ENCODE data around the gene GALNT15. TPM values are rescaled to one million over a fixed set of nuclear protein-coding genes. Genes with fewer than 3 reads are reported as not detected.

GALNT15 gene
- 27.0 and 392 TPM in 2 replicates for total RNA-seq

GRCh38 chr3:16174389-16174788 lies at the start of gene GALNT15:
TSS of gene GALNT15 (plus strand) at chr3:16174680. CDS start at chr3:16175152, 472 bp downstream.
- DNase-seq (ENCODE audit: low read depth in 2 of 2): peak; percentile 94 to 95

- DNase-seq (ENCODE audit: low read depth in 2 of 2): no peak
Observed at GRCh38 chr3:16126634-16127033, 47.8 kb upstream of the GALNT15 start.

- no peak for DNase-seq (ENCODE audit: low read depth in 2 of 2)
Observed at GRCh38 chr3:16127249-16127648, 47.2 kb upstream of the GALNT15 start.

- peak in 1 of 2 donors; percentile 36 for DNase-seq (ENCODE audit: low read depth in 2 of 2)
Observed at GRCh38 chr3:16130066-16130465, 44.4 kb upstream of the GALNT15 start.

- DNase-seq (ENCODE audit: low read depth in 2 of 2): no peak
Observed at GRCh38 chr3:16132190-16132589, 42.3 kb upstream of the GALNT15 start.

- no peak for DNase-seq (ENCODE audit: low read depth in 2 of 2)
Observed at GRCh38 chr3:16132928-16133327, 41.6 kb upstream of the GALNT15 start.

GRCh38 chr3:16134173-16134928 lies 40.1 kb upstream of the GALNT15 start:
- no peak for DNase-seq (ENCODE audit: low read depth in 2 of 2)

- DNase-seq (ENCODE audit: low read depth in 2 of 2): no peak
Observed at GRCh38 chr3:16136055-16136454, 38.4 kb upstream of the GALNT15 start.

GRCh38 chr3:16137044-16137443 lies 37.4 kb upstream of the GALNT15 start:
- no peak for DNase-seq (ENCODE audit: low read depth in 2 of 2)

GRCh38 chr3:16137977-16138376 lies 36.5 kb upstream of the GALNT15 start:
- DNase-seq (ENCODE audit: low read depth in 2 of 2): no peak

- DNase-seq (ENCODE audit: low read depth in 2 of 2): peak; percentile 11 to 95
Observed at GRCh38 chr3:16140116-16140893, 34.2 kb upstream of the GALNT15 start.

GRCh38 chr3:16140894-16141285 lies 33.6 kb upstream of the GALNT15 start:
- DNase-seq (ENCODE audit: low read depth in 2 of 2): no peak

- DNase-seq (ENCODE audit: low read depth in 2 of 2): no peak
Observed at GRCh38 chr3:16142350-16143025, 32.0 kb upstream of the GALNT15 start.

- DNase-seq (ENCODE audit: low read depth in 2 of 2): no peak
Observed at GRCh38 chr3:16143861-16144447, 30.5 kb upstream of the GALNT15 start.

- DNase-seq (ENCODE audit: low read depth in 2 of 2): no peak
Observed at GRCh38 chr3:16145176-16145575, 29.3 kb upstream of the GALNT15 start.

- no peak for DNase-seq (ENCODE audit: low read depth in 2 of 2)
Observed at GRCh38 chr3:16146015-16146730, 28.3 kb upstream of the GALNT15 start.

GRCh38 chr3:16147220-16147994 lies 27.1 kb upstream of the GALNT15 start:
- DNase-seq (ENCODE audit: low read depth in 2 of 2): peak in 1 of 2 donors; percentile 66

- DNase-seq (ENCODE audit: low read depth in 2 of 2): no peak
Observed at GRCh38 chr3:16148213-16148612, 26.3 kb upstream of the GALNT15 start.

GRCh38 chr3:16148783-16149182 lies 25.7 kb upstream of the GALNT15 start:
- peak; percentile 31 to 98 for DNase-seq (ENCODE audit: low read depth in 2 of 2)

- DNase-seq (ENCODE audit: low read depth in 2 of 2): no peak
Observed at GRCh38 chr3:16150285-16150684, 24.2 kb upstream of the GALNT15 start.
